NCI-H524 treated with DMSO at 0.1 percent for 48 hours (cell line): ENCODE measurements around the gene ARHGEF26.

Experiments
- DNase-seq: peaks from one replicate; lab custom pipeline; 2025; lab: John Stamatoyannopoulos, UW

The ARHGEF26 gene

DNA sequence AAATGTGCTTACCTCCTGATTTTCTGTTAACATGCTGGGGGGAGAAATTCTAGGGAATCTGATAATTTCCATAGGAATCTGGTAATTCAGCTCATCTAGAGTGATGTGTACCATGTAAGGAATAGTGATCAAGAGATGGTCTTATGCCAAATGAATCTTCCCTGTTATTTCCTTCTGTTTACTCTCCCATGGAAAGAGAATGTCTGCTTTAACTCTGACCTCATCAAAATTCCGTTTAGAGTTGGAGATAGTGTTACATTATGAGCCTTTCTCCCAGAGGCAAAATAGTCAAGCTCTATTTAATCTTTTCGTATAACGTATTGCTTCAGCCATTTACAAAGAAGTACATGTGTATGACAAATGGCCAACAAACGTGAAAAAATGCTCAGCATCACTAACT, 76.6 kb downstream of the ARHGEF26 start:
- no peak for DNase-seq

DNA sequence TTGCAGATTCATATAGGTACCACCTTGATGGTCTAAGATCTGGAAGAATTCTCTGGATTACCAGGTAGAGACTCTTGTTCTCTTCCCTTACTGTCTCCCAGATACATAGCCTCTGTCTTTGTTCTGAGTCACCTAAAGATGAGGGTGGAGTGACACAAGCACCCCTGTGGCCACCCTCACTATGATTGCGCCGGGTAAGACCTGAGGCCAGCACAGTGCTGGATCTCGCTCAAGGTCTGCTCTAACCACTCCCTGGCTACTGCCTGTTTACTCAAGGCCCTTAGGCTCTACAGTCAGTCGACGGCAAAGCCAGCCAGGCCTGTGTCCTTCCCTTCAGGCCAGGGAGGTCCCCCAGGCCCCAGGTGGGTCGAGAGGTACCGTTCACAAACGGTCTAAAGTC, 88.3 kb downstream of the ARHGEF26 start:
- DNase-seq, result no peak

DNA sequence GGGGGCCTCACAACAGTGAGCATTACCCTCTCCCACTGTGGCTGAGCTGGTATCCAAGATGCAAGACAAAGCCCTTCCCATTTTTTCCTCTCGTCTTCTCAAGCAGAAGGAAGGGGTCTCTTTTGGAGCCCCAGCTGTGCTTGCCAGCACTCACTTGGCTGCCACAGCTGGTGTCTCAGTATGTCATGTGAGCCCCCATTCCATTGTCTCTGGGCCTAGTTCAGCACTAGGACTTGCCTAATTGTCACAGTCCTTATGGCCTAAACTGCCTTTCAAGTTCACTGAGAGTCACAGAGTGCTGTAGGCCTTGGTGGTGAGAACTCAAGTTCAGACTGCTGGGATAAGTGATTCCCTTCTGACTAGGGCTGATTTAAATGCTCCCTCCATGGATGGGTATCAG, 89.8 kb downstream of the ARHGEF26 start:
- no peak for DNase-seq

DNA sequence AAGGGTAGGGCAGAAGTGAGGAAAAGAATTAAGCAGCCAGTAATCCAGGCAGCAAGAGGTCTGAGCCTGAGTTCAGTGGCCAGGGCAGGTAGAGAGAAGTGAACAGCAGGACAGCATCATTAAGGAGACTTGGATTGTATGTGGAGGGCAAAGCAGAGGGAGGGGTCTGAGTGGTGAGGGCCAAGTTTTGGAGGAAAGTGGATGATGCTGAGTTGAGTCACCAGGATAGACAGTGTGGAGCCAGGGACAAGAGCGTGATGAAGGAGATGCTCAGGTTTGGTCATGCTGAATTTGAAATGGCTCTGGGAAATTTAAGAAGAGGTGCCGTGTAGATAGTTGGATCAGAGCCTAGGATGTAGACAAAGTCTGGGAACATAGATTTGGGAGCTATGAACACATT, 93.1 kb downstream of the ARHGEF26 start:
- no peak for DNase-seq

DNA sequence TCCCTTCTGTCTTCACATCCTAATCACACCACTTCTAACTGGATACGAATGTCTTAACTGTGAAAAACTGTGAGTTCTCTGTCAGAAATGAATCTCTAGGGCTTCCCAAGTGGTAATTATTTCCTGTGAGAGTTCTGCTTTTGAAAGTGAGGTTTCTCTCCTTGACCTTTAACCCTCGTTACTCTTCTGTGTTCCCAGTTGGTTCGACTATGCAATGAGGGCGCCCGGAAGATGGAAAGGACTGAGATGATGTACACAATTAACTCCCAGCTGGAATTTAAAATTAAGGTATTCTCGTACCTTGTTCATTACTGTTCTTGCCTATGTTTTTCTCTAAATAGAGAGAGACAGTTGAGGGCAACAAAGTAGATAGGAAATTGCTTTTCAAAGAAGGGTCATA, 96.5 kb downstream of the ARHGEF26 start:
- no peak for DNase-seq

DNA sequence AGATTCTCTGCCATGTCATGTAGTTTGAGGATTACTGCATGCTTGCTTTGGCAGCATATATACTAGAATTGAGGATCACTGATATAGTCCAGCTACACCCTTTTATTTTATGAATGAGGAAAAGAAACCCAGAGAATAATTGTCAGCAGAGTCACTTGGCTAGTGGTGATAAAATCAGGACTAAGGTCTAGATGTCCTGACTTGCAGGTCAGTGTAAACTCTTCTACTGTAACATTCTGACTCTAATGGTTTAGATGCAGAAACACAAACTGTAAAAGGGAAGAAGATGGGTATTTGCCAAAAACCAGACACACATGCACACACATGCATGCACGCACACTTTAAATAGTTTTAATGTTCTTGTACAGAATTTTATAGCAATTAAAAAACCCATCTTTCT, 97.5 kb downstream of the ARHGEF26 start:
- no peak for DNase-seq

DNA sequence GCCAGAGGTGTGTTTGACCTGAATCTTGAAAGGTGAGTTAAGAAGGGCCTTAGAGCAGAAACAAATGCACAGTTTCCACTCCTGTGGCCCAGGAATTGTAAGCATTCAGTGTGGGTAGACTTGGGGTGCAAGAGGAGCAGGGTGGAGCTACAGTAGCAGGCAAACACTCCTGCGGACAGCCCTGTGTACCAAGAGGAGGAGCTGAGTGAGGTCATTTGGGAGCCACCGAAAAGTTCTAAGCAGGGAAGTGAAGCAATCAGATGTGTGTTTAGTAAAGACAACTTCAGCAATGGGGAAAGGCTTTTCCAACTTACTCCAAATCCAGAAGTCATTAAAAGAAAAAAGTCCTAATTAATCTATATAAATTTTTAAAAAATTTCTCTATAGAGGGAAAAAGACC, 99.3 kb downstream of the ARHGEF26 start:
- DNase-seq, result no peak

DNA sequence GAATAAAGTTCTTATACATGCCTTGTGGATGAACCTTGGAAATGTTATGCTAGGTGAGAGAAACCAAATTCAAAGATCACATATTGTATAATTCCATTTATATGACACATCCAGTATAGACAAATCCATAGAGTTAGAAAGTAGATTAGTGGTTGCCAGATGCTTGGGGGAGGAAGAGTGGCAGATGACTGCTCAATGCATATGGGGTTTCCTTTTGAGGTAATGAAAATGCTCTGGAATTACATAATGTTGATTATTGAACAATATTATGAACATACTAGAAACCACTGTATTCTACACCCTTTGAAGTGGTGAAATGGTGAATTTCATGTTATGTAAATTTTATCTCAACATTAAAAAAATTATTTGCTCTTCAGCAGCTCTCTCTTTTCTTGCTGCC, 102.3 kb downstream of the ARHGEF26 start:
- DNase-seq, result no peak

DNA sequence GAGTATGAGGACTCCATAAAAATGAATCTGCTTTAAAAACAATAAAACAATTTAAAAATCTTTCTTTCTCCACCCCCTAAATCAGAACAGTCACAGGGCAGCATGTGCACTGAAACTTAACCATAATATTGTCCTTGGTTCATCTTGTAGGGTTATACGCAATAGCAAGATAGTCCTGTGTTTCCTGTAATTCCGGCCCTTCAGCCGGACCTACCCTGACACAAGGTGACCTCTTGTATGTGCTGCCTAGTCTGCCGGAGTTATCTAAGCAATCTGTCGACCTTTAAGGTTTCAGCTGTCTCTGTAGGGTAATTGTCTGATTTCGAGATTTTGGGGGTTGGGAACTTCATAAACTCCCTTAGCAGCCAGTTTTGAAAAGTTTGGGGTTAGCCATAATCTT, 103.2 kb downstream of the ARHGEF26 start:
- no peak for DNase-seq

DNA sequence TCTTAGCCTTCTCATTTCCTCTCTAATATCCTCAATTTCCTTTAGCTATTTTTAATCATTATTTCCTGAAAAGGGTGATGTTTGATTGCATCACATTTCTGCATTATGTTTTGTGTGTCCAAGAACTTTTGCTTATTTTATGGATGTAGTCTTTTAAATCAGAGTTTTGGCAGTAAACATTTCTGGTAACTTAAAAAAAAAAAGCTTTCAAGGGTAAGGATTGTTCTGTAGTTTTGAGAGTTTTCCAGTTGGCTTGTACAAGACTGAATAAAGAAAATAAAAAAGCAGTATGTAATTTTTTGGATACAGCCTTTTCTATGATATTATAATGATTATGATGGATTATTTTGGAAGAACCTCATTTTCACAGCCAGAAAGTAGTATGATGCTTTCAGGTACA, 103.7 kb downstream of the ARHGEF26 start:
- no peak for DNase-seq

DNA sequence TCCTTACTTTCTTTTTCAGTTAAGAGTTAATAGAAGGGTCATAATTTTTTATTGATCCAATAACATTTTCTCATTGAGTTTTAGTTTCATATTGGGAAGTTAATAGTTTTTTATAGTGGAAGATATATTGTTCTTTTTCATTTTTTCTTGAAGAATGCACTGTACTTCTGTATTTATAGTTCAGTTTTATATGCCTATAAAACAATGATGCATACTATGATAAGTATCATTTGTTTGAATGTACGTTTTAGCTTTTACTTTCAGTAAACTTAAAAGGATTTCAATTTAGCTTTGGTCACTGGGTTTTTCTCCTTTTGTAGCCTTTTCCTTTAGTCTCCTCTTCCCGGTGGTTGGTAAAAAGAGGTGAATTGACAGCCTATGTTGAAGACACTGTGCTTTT, 104.3 kb downstream of the ARHGEF26 start:
- no peak for DNase-seq

DNA sequence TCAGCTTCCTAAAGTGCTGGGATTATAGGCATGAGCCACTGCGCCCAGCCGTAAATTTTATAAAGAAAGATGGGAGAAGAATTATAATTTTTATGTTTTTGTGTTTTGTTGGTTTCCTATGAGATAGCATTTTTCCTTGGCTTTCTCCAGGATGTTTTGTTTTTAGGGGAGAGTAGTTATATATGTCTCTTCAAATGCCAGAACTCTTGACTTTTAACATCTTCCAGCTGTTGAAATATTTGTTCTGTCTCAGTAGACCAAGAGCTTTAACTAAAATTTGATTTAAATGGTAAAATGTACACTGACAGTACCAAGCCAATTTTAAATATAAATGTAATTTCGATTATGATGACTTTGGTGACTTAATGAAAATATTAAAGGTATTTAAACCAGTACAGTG, 106.3 kb downstream of the ARHGEF26 start:
- no peak for DNase-seq

DNA sequence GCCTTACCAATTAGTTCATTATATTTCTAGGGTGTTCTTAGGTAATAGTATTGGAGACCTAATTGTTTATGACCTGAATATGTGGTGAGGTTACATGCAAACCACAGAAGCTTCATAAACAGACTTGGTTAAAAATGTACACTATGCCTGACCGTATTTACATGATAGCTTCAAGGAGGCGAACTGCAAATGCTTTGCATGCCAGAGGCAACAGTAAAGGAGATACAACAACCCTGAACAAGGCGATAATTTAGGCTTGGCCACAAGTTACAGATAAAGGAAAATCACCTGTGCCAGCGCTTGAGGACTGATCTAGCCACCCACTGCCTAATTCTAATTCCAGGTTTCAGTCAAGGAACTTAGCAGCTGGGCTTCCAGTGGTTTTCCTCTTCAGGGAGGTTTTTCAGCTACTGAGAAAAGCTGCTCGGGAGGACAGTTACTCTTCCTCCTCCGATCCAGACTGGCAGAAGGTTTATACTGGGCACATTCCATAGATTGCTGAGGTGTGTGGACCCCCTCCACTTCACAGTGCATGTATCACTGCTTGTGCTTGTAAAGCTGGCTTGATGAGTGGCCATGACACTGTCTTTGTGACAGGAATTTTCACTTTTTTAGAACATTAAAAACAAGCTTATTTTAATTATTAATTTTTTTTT, 107.5 kb downstream of the ARHGEF26 start:
- DNase-seq, result no peak

DNA sequence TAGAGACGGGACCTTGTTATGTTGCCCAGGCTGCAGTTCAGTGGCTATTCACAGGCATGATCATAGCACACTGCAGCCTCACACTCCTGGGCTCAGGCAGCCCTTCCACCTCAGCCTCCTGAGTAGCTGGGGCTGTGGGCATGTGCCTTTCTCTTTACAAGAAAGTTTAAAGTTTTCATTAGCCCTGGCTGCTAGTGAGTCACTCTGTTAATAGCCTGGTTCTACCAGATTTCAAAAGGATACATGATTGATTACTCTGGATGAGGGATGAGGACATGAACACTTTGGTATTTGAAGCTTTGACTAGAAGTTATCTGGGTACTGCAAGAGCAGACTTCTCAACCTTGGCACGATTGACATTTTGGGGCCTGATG, 108.0 kb downstream of the ARHGEF26 start:
- no peak for DNase-seq

DNA sequence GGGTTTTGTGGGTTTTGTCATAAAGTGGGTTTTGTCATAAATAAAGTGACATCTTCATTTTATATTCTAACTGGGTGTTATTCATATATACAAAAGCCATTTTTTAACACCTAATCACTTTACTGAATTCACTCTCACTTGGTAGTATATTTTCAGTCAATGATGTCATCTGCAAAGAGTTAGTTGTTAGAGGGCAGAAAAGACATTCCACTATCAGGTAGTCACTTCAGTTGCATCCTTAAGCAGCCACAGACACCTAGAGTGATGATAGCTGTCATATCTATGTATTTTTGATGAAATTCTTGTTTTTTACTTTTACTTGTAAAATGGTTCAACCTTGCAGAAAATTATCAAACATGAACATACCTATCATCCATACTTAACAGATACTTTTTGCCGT, 114.1 kb downstream of the ARHGEF26 start:
- DNase-seq, result no peak

DNA sequence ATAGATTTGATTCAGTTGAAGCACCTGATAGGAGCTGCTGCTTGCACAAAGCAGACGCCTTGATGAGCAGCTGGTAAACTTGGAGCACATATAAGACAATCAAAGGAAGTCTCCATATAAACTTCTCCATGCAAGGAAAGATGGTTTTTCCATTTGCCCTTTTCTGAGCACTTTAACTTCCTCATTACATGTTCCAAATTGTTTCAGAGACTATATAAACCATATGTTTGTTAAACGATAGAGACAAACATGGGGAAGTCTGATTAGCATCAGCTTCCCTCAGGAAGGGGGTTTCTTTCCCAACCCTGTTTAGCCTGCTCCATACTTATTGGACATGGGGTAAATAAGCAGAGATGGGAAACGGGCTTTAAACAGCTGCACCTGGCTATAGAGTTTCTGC, 115.1 kb downstream of the ARHGEF26 start:
- DNase-seq, result no peak

DNA sequence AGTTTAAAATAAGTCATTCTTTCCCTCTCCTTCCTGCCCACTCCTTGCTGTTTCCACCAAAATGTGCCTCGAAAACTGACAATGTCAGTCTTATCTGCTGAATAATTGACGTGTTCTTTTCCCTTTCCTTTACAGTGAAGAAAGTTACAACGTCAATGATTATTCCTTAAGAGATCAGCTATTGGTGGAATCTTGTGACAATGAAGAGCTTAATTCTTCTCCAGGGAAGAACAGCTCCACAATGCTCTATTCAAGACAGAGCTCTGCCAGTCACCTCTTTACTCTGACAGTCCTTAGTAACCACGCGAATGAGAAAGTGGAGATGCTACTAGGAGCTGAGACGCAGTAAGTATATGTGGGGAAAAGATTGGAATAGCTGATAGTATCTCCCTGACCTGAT, 119.0 kb downstream of the ARHGEF26 start:
- DNase-seq, result no peak

DNA sequence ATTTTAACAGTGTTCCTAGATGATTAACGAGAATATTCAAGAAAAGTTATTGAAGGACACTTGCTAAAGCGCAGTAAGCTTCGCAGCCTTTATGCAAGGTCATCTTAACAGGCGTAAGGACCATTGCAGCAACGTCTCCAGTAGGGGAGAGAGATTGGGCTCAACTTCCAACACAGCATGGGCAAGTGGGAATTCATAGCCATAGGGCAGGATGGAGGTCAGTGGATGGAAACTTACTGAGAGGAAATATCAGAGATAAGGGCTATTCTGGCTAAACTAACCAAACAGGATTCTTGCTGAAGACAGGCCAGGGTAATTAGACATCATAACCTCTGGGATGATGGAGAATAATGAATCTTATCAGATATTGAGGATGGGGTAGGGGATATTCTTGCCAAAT, 120.3 kb downstream of the ARHGEF26 start:
- no peak for DNase-seq

DNA sequence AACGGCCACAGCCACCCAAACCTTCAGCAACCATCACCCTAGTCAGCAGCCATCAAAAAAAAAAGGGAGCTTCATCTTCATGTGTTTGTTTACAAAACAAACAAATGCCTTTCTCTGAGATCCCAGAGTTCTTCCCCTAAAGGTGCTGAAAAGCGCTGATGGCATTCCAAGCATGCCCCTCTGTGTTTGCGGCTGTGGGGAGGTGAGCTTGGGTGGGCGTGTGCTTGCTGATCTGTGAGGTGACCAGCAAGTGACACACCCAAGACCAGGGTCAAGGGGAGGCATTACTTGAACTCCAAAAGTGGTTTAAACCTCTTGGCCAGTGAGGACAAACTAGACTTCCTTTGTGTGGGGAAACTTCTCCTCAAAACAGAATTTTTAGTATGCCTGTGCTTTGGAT, 121.6 kb downstream of the ARHGEF26 start:
- no peak for DNase-seq

DNA sequence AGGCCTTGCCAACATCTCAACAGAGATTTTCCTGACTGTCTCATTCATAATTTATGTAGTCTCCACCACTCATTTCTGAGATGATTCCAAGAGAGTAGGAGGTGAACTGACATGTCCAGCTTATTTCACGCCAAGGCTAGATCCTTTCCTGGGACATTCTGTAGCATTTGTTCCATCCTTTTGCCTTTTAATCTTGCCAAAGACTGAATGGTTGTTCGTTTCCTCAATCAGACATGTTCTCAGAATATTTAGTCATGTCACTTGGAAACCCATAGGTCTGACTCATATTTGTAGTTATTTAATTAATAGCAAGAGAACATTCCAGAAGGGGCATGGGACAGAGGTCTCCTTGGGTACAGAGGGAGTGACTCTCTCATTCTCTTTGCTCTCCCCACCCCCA, 122.2 kb downstream of the ARHGEF26 start:
- DNase-seq, result no peak

DNA sequence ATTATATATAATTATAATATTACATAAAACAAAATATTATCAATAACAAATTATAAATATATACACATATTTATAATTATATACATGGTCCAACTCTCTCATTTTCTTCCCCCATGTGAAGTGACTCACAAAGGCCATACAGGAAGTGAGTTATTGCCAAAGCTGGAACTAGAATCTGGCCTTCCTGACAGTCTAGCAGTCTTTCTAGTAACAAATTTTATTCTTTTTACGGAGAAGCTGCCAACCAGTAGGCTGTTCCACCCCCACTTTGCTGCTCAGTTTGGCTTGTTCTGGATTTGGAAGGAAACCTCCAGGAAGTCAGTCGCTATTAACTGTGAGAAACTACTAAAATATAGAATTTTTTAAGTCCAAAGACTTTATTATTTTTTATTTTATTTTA, 123.5 kb downstream of the ARHGEF26 start:
- no peak for DNase-seq

DNA sequence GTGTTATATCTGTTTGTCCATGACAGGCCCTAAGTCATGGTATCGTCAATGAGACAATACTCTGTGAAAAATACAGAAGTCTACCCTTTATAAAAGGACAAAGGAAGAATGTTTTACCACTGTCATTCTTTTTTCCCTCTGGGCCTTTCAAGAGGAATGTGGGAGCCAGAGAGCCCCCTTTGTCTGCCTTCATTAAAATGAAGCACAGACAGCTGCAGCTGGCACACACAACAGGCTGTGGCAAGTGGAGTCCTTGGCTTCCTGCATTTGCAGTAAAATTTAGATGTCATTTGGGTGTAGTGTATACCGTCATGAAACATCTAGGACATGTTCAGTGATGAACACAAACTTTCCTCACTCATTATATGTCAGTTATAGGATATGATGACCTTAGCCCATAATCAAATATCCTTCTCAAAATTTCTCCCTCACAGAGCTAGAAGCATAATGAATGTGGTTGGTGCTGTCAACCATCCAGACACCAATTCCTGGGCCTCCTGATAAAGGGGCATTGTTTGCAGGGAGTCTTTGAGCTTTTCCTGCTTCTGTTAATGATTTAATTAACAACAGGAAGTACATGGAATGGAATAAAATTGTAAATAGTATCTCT, 126.7 kb downstream of the ARHGEF26 start:
- no peak for DNase-seq

DNA sequence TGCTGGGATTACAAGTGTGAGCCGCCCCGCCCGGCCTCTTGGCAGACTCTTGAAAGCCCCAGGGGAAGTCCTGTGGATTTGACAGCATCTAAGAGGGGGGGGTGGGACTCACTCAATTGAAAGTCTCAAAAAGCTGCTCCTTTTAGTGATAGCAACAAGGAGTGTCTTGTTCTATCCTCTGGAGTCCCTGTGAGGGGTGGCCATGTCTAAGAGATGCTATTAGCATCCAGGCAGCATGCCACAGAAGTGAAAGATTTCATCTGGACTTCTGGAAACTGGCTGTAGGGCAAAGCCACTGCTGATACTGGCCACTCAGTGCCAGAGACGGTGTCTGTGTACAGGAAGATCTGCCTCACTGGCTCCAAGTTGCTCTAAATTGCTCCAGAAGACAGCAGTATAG, 129.1 kb downstream of the ARHGEF26 start:
- DNase-seq, result no peak

DNA sequence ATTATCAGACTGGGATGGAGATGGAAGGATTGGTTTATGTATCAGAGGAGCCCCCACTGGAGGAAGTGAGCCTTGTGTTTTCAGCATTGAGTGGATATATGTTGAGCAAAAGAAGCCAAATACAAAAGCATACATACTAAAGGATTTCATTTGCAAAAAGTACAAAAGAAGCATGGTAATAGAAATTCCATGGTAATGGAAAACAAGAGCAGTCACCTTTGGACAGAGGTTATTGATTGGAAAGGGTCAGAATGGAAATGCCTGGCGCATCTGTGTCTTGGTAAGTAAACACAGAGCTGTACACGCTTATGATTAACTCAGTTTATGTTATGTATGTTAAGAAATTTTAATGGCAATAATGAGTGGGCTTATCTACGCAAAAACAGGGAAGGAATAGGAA, 130.4 kb downstream of the ARHGEF26 start:
- no peak for DNase-seq
